ENCODE measurements around the gene CIT.

Gene CIT

DNA sequence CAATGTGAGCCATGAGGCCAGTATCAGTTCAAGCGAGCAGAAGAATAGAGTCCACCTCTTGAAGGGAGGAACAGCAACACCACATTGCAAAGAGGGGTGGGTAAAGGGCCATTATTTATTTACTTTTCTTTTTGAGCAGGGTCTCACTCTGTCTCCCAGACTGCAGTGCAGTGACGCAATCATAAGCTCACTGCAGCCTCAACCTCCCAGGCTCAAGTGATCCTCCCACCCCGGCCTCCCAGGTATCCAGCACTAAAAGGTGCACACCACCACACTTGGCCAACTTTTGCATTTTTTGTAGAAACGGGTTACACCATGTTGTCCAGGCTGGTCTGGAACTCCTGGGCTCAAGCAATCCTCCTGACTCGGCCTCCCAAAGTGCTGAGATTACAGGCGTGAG lies 42.9 kb upstream of the CIT start:
- Histone ChIP-seq H3K36me3 (ENCODE audit: insufficient read depth, low read length) (no peaks in the 10 kb centered on the region), H3K9me3 (ENCODE audit: low read length) (no peaks in the 10 kb centered on the region), H4K20me1 (ENCODE audit: insufficient read depth, low read length) (no peaks in the 10 kb centered on the region), H3F3A (ENCODE audit: insufficient read depth, low read length) (no peaks in the 10 kb centered on the region), H2AFZ (ENCODE audit: low read length) (no peak overlapping the region), H3K4me1 (ENCODE audit: insufficient read depth, low read length, severe bottlenecking) (no peaks in the 10 kb centered on the region), H3K9ac (ENCODE audit: low read length) (no peak overlapping the region), H3K9me2 (ENCODE audit: low read depth, low read length) (no peaks in the 10 kb centered on the region), H3K4me3 (ENCODE audit: low read depth, low read length, poor library complexity, severe bottlenecking) (no peak overlapping the region), H3K79me2 (ENCODE audit: insufficient read depth, low read length) (no peaks in the 10 kb centered on the region), H3K4me2 (ENCODE audit: low read length) (no peak overlapping the region), H3K27ac (ENCODE audit: low read depth, low read length, poor library complexity, severe bottlenecking) (no peak overlapping the region), H3K27me3 (ENCODE audit: insufficient read depth, low read length) (0 out of 2 replicates have a peak, but pooled peaks cover 4% of the 10 kb centered on the region)
- TF ChIP-seq EZH2 (IDR thresholded peaks at IDR 0.05; ENCODE audit: borderline replicate concordance, low read length), result no peak

DNA sequence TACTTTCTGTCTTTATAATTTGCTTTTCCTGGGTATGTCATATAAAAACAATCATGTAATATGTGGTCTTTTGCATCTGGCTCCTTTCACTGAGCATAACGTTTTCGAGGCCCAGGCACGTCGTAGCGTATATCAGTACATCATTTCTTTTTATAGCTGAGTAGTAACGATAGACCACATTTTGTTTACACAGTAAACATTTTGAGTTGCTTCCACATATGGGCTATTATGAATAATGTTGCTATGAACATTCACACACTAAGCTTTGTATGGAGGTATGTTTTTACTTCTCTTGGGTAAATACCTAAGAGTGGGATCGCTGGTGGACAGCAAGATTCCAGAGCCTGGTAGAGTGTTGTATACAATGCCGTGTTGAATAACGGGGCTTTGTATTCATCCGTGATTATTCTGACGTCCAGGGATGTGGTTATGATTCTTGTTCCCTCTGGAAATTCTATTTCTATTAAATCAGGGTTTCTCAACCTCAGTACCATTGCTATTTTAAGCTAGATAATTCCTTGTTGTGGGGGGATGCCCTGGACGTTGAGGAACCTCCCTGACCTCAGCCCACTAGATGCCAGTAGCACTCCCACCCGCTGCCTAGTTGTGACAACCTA lies 38.9 kb upstream of the CIT start:
- Histone ChIP-seq H3K27me3 (ENCODE audit: insufficient read depth, low read length) (no peaks in the 10 kb centered on the region), H3K4me3 (ENCODE audit: low read depth, low read length, poor library complexity, severe bottlenecking) (no peak overlapping the region), H3F3A (ENCODE audit: insufficient read depth, low read length) (no peaks in the 10 kb centered on the region), H4K20me1 (ENCODE audit: insufficient read depth, low read length) (no peaks in the 10 kb centered on the region), H3K4me1 (ENCODE audit: insufficient read depth, low read length, severe bottlenecking) (no peaks in the 10 kb centered on the region), H3K36me3 (ENCODE audit: insufficient read depth, low read length) (no peaks in the 10 kb centered on the region), H3K27ac (ENCODE audit: low read depth, low read length, poor library complexity, severe bottlenecking) (no peak overlapping the region), H3K4me2 (ENCODE audit: low read length) (no peak overlapping the region), H3K9ac (ENCODE audit: low read length) (no peak overlapping the region), H3K79me2 (ENCODE audit: insufficient read depth, low read length) (no peaks in the 10 kb centered on the region), H3K9me2 (ENCODE audit: low read depth, low read length) (no peaks in the 10 kb centered on the region), H2AFZ (ENCODE audit: low read length) (no peak overlapping the region), H3K9me3 (ENCODE audit: low read length) (no peaks in the 10 kb centered on the region)
- TF ChIP-seq, protein P1, sequence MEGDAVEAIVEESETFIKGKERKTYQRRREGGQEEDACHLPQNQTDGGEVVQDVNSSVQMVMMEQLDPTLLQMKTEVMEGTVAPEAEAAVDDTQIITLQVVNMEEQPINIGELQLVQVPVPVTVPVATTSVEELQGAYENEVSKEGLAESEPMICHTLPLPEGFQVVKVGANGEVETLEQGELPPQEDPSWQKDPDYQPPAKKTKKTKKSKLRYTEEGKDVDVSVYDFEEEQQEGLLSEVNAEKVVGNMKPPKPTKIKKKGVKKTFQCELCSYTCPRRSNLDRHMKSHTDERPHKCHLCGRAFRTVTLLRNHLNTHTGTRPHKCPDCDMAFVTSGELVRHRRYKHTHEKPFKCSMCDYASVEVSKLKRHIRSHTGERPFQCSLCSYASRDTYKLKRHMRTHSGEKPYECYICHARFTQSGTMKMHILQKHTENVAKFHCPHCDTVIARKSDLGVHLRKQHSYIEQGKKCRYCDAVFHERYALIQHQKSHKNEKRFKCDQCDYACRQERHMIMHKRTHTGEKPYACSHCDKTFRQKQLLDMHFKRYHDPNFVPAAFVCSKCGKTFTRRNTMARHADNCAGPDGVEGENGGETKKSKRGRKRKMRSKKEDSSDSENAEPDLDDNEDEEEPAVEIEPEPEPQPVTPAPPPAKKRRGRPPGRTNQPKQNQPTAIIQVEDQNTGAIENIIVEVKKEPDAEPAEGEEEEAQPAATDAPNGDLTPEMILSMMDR (IDR thresholded peaks at IDR 0.05; ENCODE audit: low read length), result no peak
- TF ChIP-seq EZH2 (IDR thresholded peaks at IDR 0.05; ENCODE audit: borderline replicate concordance, low read length), result no peak

DNA sequence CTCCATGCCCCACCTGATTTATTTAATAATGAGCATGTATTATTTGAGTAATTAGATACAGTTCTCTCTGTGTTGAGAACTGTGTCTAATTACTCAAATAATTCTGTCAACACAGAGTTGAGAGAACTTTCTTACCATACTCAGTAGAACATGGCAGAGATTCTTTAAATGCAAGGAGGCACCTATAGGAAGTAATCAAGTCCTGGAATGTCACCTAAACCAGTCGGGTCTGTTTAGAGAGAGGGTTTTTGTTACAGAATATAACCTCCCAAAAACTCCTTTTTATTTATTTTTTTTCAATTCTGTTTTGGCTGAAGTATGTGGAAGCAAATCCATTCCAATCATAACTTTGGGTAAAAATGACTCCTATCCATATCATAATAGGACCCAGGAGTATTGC lies 37.5 kb upstream of the CIT start:
- Histone ChIP-seq H3K27ac (ENCODE audit: low read depth, low read length, poor library complexity, severe bottlenecking) (no peak overlapping the region), H3K4me2 (ENCODE audit: low read length) (no peak overlapping the region), H2AFZ (ENCODE audit: low read length) (no peak overlapping the region), H3K79me2 (ENCODE audit: insufficient read depth, low read length) (no peaks in the 10 kb centered on the region), H4K20me1 (ENCODE audit: insufficient read depth, low read length) (no peaks in the 10 kb centered on the region), H3K27me3 (ENCODE audit: insufficient read depth, low read length) (no peaks in the 10 kb centered on the region), H3F3A (ENCODE audit: insufficient read depth, low read length) (no peaks in the 10 kb centered on the region), H3K9me2 (ENCODE audit: low read depth, low read length) (no peaks in the 10 kb centered on the region), H3K4me1 (ENCODE audit: insufficient read depth, low read length, severe bottlenecking) (no peaks in the 10 kb centered on the region), H3K36me3 (ENCODE audit: insufficient read depth, low read length) (no peaks in the 10 kb centered on the region), H3K9ac (ENCODE audit: low read length) (no peak overlapping the region), H3K9me3 (ENCODE audit: low read length) (no peaks in the 10 kb centered on the region), H3K4me3 (ENCODE audit: low read depth, low read length, poor library complexity, severe bottlenecking) (no peak overlapping the region)
- TF ChIP-seq, protein P1 (IDR thresholded peaks at IDR 0.05; ENCODE audit: low read length), result no peak
- no peak for TF ChIP-seq EZH2 (IDR thresholded peaks at IDR 0.05; ENCODE audit: borderline replicate concordance, low read length)

All from OCI-LY1 (cell line).